ENCODE results near the gene RNF111.
A peak's percentile ranks its signal among the peaks of the same experiment; 100 is the strongest.

RNF111 gene

DNA sequence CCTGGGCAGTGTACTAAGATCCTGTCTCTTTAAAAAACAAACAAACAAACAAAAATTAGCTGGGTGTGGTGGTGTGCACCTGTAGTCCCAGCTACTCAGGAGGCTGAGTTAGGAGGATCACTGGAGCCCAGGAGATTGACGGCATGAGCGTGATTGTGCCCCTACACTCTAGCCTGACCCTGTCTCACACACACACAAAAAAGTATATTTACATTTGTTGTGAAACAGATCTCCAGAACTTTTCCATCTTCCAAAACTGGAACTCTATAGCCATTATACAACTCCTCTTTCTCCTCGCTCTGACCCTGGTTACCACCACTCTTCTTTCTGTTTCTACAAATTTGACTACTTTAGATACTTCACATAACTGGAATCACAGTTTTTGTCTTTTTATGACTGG, 61.4 kb downstream of the RNF111 start:
- no peak for DNase-seq (ENCODE audit: low read depth, low spot score)
- no peak overlapping the region for H3K4me3 ChIP-seq (ENCODE audit: low read length)

- DNase-seq (ENCODE audit: low read depth, low spot score): no peak
- no peak overlapping the region for H3K4me3 ChIP-seq (ENCODE audit: low read length)
These were observed 64.7 kb downstream of the RNF111 start for GRCh38 chr15:59051873-59052861.

GRCh38 chr15:59052915-59053407, 65.5 kb downstream of the RNF111 start:
- DNase-seq (ENCODE audit: low read depth, low spot score): no peak
- no peak overlapping the region for H3K4me3 ChIP-seq (ENCODE audit: low read length)

- H3K4me3 ChIP-seq (ENCODE audit: low read length): no peak overlapping the region
- DNase-seq (ENCODE audit: low read depth, low spot score): no peak
These were observed 66.0 kb downstream of the RNF111 start for GRCh38 chr15:59053482-59053881.

- no peak for DNase-seq (ENCODE audit: low read depth, low spot score)
- no peak overlapping the region for H3K4me3 ChIP-seq (ENCODE audit: low read length)
These were observed 71.7 kb downstream of the RNF111 start for GRCh38 chr15:59059076-59059597.

DNA sequence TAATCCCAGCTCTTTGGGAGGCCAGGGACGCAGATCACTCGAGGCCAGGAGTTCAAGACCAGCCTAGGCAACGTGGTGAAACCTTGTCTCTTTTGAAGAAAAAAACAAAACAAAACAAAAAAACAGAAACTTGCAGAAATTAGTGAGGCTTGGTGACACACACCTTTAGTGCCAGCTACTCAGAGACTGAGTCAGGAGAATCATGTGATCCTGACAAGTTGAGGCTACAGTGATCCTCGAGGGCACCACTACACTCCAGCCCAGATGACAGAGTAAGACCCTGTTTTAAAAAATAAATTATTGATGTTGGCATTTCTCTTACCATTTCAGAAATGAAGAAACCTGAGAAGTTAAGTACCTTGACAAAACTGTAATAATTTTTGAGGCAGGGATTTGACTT, 72.9 kb downstream of the RNF111 start:
- no peak overlapping the region for H3K4me3 ChIP-seq (ENCODE audit: low read length)
- no peak for DNase-seq (ENCODE audit: low read depth, low spot score)

DNA sequence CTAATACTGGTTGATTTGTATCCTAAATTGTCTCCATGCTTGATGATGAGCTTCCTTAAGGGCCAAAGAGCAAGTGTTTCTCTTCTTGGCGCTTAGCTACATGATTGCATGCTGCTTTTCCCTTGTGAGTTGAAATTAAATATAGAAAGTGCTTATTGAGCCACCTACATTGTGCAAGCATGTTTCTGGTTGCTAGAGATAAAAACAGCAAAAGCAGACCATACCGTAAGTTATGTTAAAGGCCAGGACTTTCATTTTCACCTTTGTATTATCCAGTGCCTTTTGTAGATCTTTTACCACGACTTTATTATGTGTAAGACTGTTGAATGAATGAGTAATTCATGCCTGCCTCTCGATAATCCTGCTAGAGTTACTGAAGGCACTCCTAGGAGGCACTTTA, 75.6 kb downstream of the RNF111 start:
- H3K4me3 ChIP-seq (ENCODE audit: low read length): no peak overlapping the region
- no peak for DNase-seq (ENCODE audit: low read depth, low spot score)

GRCh38 chr15:59069430-59069829, 82.0 kb downstream of the RNF111 start:
- DNase-seq (ENCODE audit: low read depth, low spot score): no peak
- H3K4me3 ChIP-seq (ENCODE audit: low read length): no peak overlapping the region

GRCh38 chr15:59074607-59075006, 87.1 kb downstream of the RNF111 start:
- no peak for DNase-seq (ENCODE audit: low read depth, low spot score)
- no peak overlapping the region for H3K4me3 ChIP-seq (ENCODE audit: low read length)

DNA sequence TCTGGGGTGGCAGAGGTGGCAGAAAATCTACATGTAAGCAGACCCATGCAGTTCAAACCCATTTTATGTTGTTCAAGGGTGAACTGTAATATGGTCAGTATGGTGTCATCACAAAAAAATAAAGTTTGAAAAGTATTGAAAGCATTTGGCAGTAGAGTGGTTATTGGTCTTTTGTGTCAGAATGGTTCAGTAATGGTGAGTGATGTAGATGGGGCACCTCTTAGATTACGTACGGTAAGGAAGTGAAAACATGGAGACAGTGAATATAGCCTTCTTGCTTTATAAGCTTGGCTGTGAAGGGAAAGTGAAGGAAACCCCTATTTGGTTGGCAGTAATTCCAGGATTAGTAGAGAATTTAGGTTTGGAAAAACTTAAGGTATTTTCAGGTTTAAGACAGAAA, 100.3 kb downstream of the RNF111 start:
- DNase-seq (ENCODE audit: low read depth, low spot score): no peak

GRCh38 chr15:59094077-59094476, 106.6 kb downstream of the RNF111 start:
- H3K4me3 ChIP-seq (ENCODE audit: low read length): no peak overlapping the region
- DNase-seq (ENCODE audit: low read depth, low spot score): no peak

More for the DNA sequence above, 100.3 kb downstream of the RNF111 start:
- no peak overlapping the region for H3K4me3 ChIP-seq (ENCODE audit: low read length)

GRCh38 chr15:59096429-59096828, 109.0 kb downstream of the RNF111 start:
- DNase-seq (ENCODE audit: low read depth, low spot score): no peak
- H3K4me3 ChIP-seq (ENCODE audit: low read length): no peak overlapping the region

DNA sequence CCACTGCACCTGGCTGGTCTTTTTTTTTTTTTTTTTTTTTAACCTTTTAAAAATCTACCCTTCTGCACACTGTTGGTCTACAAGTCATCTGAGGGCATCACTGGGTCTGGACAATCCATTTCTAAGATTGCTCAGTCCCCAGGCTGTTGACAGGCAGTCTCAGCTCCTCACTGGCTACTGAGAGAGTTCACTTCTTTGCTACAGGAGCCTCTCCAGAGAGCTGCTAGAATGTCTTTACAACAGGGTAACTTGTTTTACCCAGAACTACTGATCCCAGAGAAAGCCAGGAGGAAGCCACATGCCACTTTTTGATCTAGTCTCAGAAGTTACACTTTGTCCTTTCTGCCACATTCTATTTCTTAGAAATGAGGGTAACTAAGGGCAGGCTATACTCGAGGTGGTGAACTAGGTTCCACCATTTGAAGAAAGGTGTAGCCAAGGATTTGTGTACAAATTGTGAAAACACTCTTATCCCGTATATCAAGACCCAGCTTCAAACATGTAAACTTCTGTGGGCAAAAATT, 111.8 kb downstream of the RNF111 start:
- DNase-seq (ENCODE audit: low read depth, low spot score): no peak
- no peak overlapping the region for H3K4me3 ChIP-seq (ENCODE audit: low read length)

DNA sequence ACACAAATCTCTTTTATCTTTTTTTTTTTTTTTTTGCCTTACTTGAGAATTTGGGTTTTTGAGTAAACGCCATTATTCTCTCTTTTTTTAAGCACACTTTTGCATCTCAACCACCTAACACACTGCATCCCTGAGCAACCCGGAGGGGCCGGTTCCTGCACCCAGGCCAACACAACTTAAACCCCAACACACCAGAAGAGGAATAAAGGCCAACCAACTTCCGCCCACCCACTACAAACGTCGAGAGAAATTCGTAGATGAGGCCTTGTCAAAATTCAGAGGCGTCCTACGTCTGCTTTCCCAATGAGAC, 117.1 kb downstream of the RNF111 start:
- DNase-seq (ENCODE audit: low read depth, low spot score): no peak
- peak overlapping the region; percentile 93 for H3K4me3 ChIP-seq (ENCODE audit: low read length)

- H3K4me3 ChIP-seq (ENCODE audit: low read length): peak within 1 kb of the TSS; percentile 93
- DNase-seq (ENCODE audit: low read depth, low spot score): peak; percentile 96
These were observed 117.7 kb downstream of the RNF111 start, which contains the start of gene CCNB2 for GRCh38 chr15:59104912-59105732. TSS of gene CCNB2 (plus strand) at chr15:59105146. CDS start at chr15:59105269, 123 bp downstream.

DNA sequence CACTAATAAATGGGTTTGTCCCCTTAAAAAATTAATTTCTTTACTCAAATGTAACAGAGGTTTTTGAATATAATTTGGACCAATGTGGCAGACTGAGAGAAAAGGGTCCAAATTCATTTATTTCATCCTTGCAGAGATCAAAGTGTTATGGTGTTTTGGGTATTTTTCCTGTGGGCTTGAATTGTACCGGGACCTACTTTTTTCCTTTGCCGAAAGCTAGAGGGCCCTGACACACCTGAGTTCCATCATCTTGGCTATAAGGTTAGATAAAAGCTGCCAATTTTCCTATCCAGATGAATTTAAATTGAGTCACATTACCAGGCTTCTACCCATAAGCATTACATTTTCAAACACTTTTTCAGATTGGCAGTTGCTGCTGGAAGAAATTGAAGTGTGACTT, 118.4 kb downstream of the RNF111 start:
- DNase-seq (ENCODE audit: low read depth, low spot score): peak; percentile 16
- peak overlapping the region; percentile 93 for H3K4me3 ChIP-seq (ENCODE audit: low read length)

- no peak for DNase-seq (ENCODE audit: low read depth, low spot score)
- H3K4me3 ChIP-seq (ENCODE audit: low read length): no peak overlapping the region
These were observed 123.8 kb downstream of the RNF111 start for GRCh38 chr15:59111251-59111650.

DNA sequence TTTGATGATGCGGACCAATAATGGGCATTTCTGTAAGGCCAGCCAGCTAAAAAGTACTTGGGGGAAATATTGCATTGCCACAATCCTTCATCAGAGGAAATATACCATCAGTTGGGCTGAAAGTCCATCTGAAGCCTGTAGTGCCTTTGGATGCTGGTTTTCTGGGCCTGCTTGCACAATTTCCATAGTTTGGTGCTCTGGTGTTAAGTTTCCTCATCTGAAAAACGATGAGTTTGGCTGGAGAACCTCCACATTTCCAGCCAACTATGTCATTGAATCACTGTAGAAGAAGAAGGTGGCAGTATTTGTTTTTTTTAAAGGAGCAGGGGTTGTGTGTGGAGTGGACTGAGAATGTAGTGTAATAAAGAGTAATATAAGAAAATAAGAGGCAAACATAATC, 127.6 kb downstream of the RNF111 start:
- H3K4me3 ChIP-seq (ENCODE audit: low read length): no peak overlapping the region
- no peak for DNase-seq (ENCODE audit: low read depth, low spot score)

GRCh38 chr15:59116141-59116540, 128.7 kb downstream of the RNF111 start:
- no peak overlapping the region for H3K4me3 ChIP-seq (ENCODE audit: low read length)
- DNase-seq (ENCODE audit: low read depth, low spot score): no peak
